A673 (cell line): ENCODE results near the gene SCG3. TPM values are rescaled to one million over a fixed set of nuclear protein-coding genes. Genes with fewer than 3 reads are reported as not detected.

Experiments
- BruUV-seq: library from RNA; stranded (reverse); fragments of 400-500 nt; replicated peaks from 2 replicates; lab custom pipeline; 2021; lab: Mats Ljungman, UMichigan
- CTCF ChIA-PET: fragments of 300-600 bp; sonication (Branson Sonifier 250); formaldehyde crosslinking; loops from one replicate; lab custom pipeline; 2022; ENCODE audit warnings: antibody characterized with exemption; lab: Charles Lee
- POLR2A ChIA-PET: fragments of 300-600 bp; sonication (Branson Sonifier 250); formaldehyde crosslinking; loops from one replicate; lab custom pipeline; 2022; ENCODE audit warnings: antibody characterized with exemption; ENCODE audit not compliant: low non-redundant PET; lab: Charles Lee
- DNase-seq: peaks from one replicate; pipeline ENCODE4 v3.0.0-alpha.2; 2015; ENCODE audit warnings: low spot score
- H3K27ac ChIP-seq: fragments of 200-600 bp; sonication (generic); 2 replicates; pipeline ENCODE4 v1.5.1; 2016; ENCODE audit warnings: mixed run types, low read depth, mild to moderate bottlenecking, mixed read lengths, antibody characterized with exemption, low read length; ENCODE audit not compliant: poor library complexity, severe bottlenecking
- H3K27me3 ChIP-seq: fragments of 200-600 bp; sonication (generic); replicated peaks from 2 replicates; pipeline ENCODE4 v1.6.1; 2017; ENCODE audit warnings: mixed run types, low read depth, mild to moderate bottlenecking, mixed read lengths, antibody characterized with exemption, low read length; ENCODE audit not compliant: insufficient read depth, poor library complexity
- H3K36me3 ChIP-seq: fragments of 200-600 bp; sonication (generic); 2 replicates; pipeline ENCODE4 v1.6.1; 2016; ENCODE audit warnings: mixed run types, mild to moderate bottlenecking, mixed read lengths, antibody characterized with exemption, low read length; ENCODE audit not compliant: insufficient read depth, poor library complexity, severe bottlenecking
- H3K4me1 ChIP-seq: fragments of 200-600 bp; sonication (generic); 2 replicates; pipeline ENCODE4 v1.6.1; 2017; ENCODE audit warnings: mixed run types, mild to moderate bottlenecking, mixed read lengths, antibody characterized with exemption, low read length; ENCODE audit not compliant: insufficient read depth, poor library complexity, severe bottlenecking
- H3K4me3 ChIP-seq: fragments of 200-600 bp; sonication (generic); 2 replicates; pipeline ENCODE4 v1.5.1; 2016; ENCODE audit warnings: low read depth, mixed run types, mild to moderate bottlenecking, mixed read lengths, low read length; ENCODE audit not compliant: poor library complexity, severe bottlenecking
- H3K9me3 ChIP-seq: fragments of 200-600 bp; sonication (generic); 2 replicates; pipeline ENCODE4 v1.6.1; 2016; ENCODE audit warnings: mixed run types, low read depth, mild to moderate bottlenecking, mixed read lengths, antibody characterized with exemption, low read length; ENCODE audit not compliant: poor library complexity, severe bottlenecking
- EZH2 ChIP-seq: fragments of 200-600 bp; sonication (generic); IDR thresholded peaks from 2 replicates; pipeline ENCODE4 v1.6.1; 2017; ENCODE audit warnings: borderline replicate concordance, low read depth, mild to moderate bottlenecking, mixed read lengths, antibody characterized with exemption, low read length; ENCODE audit not compliant: poor library complexity, severe bottlenecking
- intact Hi-C: fragments of 100-400 bp; cut with micrococcal nuclease; formaldehyde crosslinking; loops from one replicate; pipeline ENCODE4 v1.10.0; 2022; ENCODE audit not compliant: unreplicated experiment
- total RNA-seq: library from RNA; stranded (reverse); gene quantifications from 2 replicates; pipeline ENCODE4 v1.2.3, GENCODE V29; 2021
- TF ChIP-seq, protein P1 (sequence below): fragments of 300-800, 200-600 bp; sonication (generic); conservative IDR thresholded peaks from 2 replicates; pipeline ENCODE4 v1.5.1; 2017; ENCODE audit warnings: low read depth, mild to moderate bottlenecking, antibody characterized with exemption, low read length, moderate library complexity, mixed read lengths

Gene SCG3
- total RNA-seq, 1 experiment from 2014 or later, result 0.21 TPM

DNA sequence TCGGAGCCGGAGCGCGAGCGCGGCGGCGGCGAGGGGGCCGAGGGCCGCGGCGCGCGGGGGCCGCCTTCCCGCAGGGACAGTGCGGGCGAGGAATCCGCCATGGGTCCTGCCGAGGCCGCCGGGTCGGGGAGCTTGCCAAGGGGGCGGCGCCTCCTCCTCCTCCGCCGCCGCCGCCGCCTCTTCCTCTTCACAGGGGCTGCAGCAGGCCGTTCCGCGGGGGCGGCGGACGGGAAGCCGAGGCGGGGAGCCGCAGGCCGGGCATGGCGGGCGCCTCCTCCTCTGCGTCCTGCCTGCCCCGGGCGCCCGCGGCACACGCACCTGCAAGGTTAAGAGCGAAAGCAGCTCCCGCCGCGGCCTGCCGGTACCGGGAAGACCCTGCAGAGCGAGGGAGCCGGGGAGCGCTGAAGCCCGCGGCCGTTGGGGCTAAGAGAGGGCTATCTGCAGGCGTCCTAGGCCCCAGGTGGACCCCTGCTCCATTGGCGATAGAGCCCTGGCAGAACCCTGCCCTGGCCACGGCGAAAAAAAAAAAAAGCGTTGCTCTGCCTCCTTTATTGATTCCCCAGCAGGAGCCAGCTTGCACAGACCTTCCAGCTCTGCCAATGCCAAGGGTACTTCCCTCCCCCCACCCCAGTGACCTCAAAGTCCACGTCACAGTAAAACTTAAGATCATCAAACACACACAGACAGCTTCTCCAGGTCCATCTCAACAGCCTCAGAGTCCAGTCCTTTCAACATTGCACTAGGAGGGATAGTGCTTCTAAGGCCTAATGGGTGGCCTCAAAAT is 56.4 kb downstream of the SCG3 start, which contains the start of gene LYSMD2:
Gene LYSMD2 (minus strand): TSS at position 134 of the 784 bp plus-strand sequence. CDS start 33 bp downstream, at position 101.
- ChIA-PET CTCF (interaction anchor here (0.6 kb wide), 1 partner anchor 39 kb away, joined by 3 read pairs; no protein-coding TSS in a partner anchor), POLR2A (interaction anchor here (0.6 kb wide), 1 partner anchor 87 kb away, joined by 4 read pairs; no protein-coding TSS in a partner anchor)
- no peaks in the 10 kb centered on the region for H3K27me3 ChIP-seq
- peak; percentile 55 for DNase-seq
- peak within 1 kb of the TSS; percentile 62 for H3K4me3 ChIP-seq
- BruUV-seq, result no TSS peak
- H3K27ac ChIP-seq, result peak within 1 kb of the TSS; percentile 19
- no peaks in the 10 kb centered on the region for H3K9me3 ChIP-seq
- no peaks in the 10 kb centered on the region for H3K36me3 ChIP-seq
- H3K4me1 ChIP-seq, result no peaks in the 10 kb centered on the region
- TF ChIP-seq EZH2, result no peak
- TF ChIP-seq, protein P1, sequence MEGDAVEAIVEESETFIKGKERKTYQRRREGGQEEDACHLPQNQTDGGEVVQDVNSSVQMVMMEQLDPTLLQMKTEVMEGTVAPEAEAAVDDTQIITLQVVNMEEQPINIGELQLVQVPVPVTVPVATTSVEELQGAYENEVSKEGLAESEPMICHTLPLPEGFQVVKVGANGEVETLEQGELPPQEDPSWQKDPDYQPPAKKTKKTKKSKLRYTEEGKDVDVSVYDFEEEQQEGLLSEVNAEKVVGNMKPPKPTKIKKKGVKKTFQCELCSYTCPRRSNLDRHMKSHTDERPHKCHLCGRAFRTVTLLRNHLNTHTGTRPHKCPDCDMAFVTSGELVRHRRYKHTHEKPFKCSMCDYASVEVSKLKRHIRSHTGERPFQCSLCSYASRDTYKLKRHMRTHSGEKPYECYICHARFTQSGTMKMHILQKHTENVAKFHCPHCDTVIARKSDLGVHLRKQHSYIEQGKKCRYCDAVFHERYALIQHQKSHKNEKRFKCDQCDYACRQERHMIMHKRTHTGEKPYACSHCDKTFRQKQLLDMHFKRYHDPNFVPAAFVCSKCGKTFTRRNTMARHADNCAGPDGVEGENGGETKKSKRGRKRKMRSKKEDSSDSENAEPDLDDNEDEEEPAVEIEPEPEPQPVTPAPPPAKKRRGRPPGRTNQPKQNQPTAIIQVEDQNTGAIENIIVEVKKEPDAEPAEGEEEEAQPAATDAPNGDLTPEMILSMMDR, result no peak
- intact Hi-C loops, result no loop called here

DNA sequence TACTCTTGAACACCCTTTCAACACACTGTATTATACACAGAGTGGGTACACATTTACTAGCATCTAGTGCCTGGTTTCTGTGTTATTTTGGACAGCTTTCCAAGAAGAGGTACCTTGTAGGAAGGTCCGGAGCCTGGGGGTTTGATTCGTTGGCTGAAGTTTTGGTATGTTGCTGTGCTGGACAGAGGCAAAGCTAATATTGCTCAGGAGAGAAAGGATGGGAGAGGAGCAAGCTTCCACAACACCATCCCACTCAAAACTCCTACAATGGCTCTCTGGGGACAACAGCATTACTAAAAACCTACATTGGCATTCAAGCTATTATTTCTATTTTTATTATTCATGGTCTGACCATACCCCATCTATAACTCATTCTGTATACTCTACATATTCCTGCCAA is 57.2 kb downstream of the SCG3 start:
- TF ChIP-seq EZH2, result no peak
- TF ChIP-seq, protein P1, result no peak
- ChIA-PET POLR2A (no interaction called here), CTCF (no interaction called here)
- no TSS peak for BruUV-seq
- no peak for DNase-seq
- Histone ChIP-seq H3K4me1 (no peaks in the 10 kb centered on the region), H3K27ac (no peak overlapping the region), H3K27me3 (no peaks in the 10 kb centered on the region), H3K36me3 (no peaks in the 10 kb centered on the region), H3K9me3 (no peaks in the 10 kb centered on the region), H3K4me3 (no peak overlapping the region)
- intact Hi-C loops, result no loop called here

DNA sequence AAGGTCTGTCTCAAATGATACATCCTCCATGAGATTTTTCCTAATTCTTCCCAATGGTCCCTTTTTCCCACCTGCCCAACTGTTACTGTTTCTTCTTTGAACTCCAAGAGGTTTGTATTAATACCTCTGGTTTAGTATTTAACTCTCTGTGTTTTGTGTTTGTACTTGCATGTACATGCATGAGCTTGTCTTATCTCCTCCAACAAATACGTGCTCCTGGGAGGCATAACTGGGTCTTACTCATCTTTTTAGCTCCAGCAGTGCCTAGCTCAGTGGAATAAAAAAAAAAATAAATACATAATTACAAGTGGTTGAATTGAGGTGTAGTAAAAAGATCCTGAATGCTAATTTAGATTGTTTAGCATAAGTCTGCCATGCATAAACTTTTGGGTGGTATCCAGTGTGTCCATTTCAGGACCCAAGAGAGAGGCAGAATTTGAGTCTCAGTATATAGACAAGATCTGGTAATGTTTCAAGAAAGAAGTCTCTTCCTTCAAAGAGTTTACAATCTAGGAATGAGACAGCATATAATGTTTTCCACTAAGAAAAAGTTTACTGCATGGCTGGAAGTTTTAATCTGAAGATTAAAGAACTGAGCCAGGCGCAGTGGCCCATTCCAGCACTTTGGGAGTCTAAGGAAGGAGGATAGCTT is 57.9 kb downstream of the SCG3 start:
- H3K9me3 ChIP-seq, result no peaks in the 10 kb centered on the region
- no peaks in the 10 kb centered on the region for H3K36me3 ChIP-seq
- H3K27me3 ChIP-seq, result peaks cover 4% of the 10 kb centered on the region
- TF ChIP-seq EZH2, result no peak
- TF ChIP-seq, protein P1, result no peak
- no peak for DNase-seq
- ChIA-PET POLR2A (no interaction called here), CTCF (no interaction called here)
- BruUV-seq, result no TSS peak
- H3K27ac ChIP-seq, result no peak overlapping the region
- H3K4me3 ChIP-seq, result no peak overlapping the region
- H3K4me1 ChIP-seq, result no peaks in the 10 kb centered on the region
- intact Hi-C loops, result no loop called here
